Stomach (tissue), 9 donors: ENCODE data around the gene CEBPZ. TPM values are rescaled to one million over a fixed set of nuclear protein-coding genes. Genes with fewer than 3 reads are reported as not detected.
A peak's percentile ranks its signal among the peaks of the same experiment; 100 is the strongest.

Experiments
- DNase-seq, 2 donors: peaks; one replicate each; pipeline versions ENCODE4 v3.0.0 to v3.0.0-alpha.2; 2013 to 2019
- H3K27ac ChIP-seq, 5 donors: fragments of 200-600 bp in 4 of 5; sonication (generic) in 4 of 5; one replicate each; pipeline ENCODE4 v1.5.1; 2013 to 2019; ENCODE audit warnings: mild to moderate bottlenecking in 1 of 5, moderate library complexity in 1 of 5
- H3K27me3 ChIP-seq, 3 donors: fragments of 200-600 bp; sonication (generic); one replicate each; pipeline ENCODE4 v1.5.1; 2017 to 2019; ENCODE audit warnings: mixed run types in 1 of 3
- H3K36me3 ChIP-seq, 4 donors: fragments of 200-600 bp; sonication (generic); 1 replicate in 3 of 4; 2 replicates in 1 of 4; pipeline ENCODE4 v1.5.1; 2016 to 2019
- H3K4me1 ChIP-seq, 4 donors: fragments of 200-600 bp; sonication (generic); one replicate each; pipeline ENCODE4 v1.5.1; 2016 to 2019
- H3K4me3 ChIP-seq, 4 donors: fragments of 200-600 bp; sonication (generic) in 3 of 4; one replicate each; pipeline ENCODE4 v1.5.1; 2016 to 2019; ENCODE audit warnings: mild to moderate bottlenecking in 1 of 4
- H3K9me3 ChIP-seq, 4 donors: fragments of 200-600 bp; sonication (generic); one replicate each; pipeline ENCODE4 v1.5.1; 2016 to 2019
- EP300 ChIP-seq: sonication (generic); formaldehyde crosslinking; IDR thresholded peaks from one replicate; pipeline ENCODE4 v1.6.1; 2017; ENCODE audit warnings: antibody characterized with exemption
- POLR2A ChIP-seq, 4 donors: fragments of 450-650 bp; IDR thresholded peaks; one replicate each; pipeline ENCODE4 v1.6.1; 2016; ENCODE audit warnings: antibody characterized with exemption in 4 of 4, control low read depth in 2 of 4, mild to moderate bottlenecking in 1 of 4, moderate library complexity in 1 of 4
- POLR2AphosphoS5 ChIP-seq, 3 donors: sonication (generic); formaldehyde crosslinking; IDR thresholded peaks; one replicate each; pipeline ENCODE4 v1.6.1; 2016; ENCODE audit warnings: antibody characterized with exemption in 3 of 3
- WGBS, 5 donors: extraction: QIAGEN DNeasy Blood & Tissue Kit in 3 of 5; methylation state at CpG; one replicate each; pipeline versions ENCODE4 v1.1.5 to v1.1.7; 2013 to 2018; 5-methylcytosine and 5-hydroxymethylcytosine counted together
- intact Hi-C: fragments of 100-400 bp; cut with DNase I; formaldehyde crosslinking; loops from one replicate; pipeline ENCODE4 v1.15.1; 2023; ENCODE audit warnings: low total_unique reads
- polyA plus RNA-seq, 3 donors: library from polyadenylated mRNA; stranded (reverse); fragments of 200-250 nt; gene quantifications; one replicate each; pipeline ENCODE4 v1.2.3, GENCODE V29; 2013
- total RNA-seq, 5 donors: library from RNA; depleted of rRNA; stranded (reverse); fragments of >200 nt; gene quantifications; one replicate each; pipeline versions ENCODE4 v1.1.0 to v1.2.3, GENCODE V29; 2014 to 2016
- TF ChIP-seq, protein P1 (sequence below), 7 experiments: fragments of 450-650 bp in 4 of 7; fragments of 200-600 bp in 3 of 7; sonication (generic) in 3 of 7; IDR thresholded peaks; one replicate each; pipeline ENCODE4 v1.5.1; 2016 to 2019; ENCODE audit warnings: antibody characterized with exemption in 7 of 7, control low read depth in 2 of 7, mild to moderate bottlenecking in 1 of 7
- donor health status: healthy with polysubstance abuse.
- donor health status: Bipolar disorder and iron deficiency.
- donor health status: healthy.

The CEBPZ gene
- total and polyA plus RNA-seq, 8 donors: 18.7 to 59.4 (median 48.2) TPM

DNA sequence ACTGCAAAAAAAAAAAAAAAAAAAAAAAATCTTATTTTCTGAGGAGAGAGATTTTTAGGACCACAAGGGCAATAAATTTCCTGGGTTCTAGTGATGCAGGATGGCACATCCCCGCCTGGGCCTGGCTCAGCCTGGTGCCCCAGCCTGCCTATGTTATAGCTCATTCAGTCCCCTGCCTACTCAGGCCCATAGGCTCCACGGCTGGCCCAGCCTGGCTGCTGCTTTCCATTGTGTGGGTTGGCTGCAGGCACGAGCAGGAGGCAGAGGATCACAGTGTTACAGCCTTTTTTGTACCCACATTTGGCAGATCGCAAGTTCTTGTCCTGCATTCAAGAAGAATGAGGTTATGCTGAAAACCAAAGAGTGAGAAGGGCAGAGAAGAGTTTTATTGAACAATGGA, 40.1 kb downstream of the CEBPZ start:
- Histone ChIP-seq H3K27ac (no peak overlapping the region), H3K36me3 (no peaks in the 10 kb centered on the region), H3K4me3 (no peak overlapping the region), H3K9me3 (no peaks in the 10 kb centered on the region), H3K27me3 (no peaks in the 10 kb centered on the region), H3K4me1 (peaks cover 0 to 6% (median 0%) of the 10 kb centered on the region in 4 donors)
- no peak for DNase-seq
- 72 to 83% (median 81%) methylated on average over 4 of the region's 4 CpGs for WGBS, 5 donors
- intact Hi-C loops: no loop called here
- TF ChIP-seq, protein P1, sequence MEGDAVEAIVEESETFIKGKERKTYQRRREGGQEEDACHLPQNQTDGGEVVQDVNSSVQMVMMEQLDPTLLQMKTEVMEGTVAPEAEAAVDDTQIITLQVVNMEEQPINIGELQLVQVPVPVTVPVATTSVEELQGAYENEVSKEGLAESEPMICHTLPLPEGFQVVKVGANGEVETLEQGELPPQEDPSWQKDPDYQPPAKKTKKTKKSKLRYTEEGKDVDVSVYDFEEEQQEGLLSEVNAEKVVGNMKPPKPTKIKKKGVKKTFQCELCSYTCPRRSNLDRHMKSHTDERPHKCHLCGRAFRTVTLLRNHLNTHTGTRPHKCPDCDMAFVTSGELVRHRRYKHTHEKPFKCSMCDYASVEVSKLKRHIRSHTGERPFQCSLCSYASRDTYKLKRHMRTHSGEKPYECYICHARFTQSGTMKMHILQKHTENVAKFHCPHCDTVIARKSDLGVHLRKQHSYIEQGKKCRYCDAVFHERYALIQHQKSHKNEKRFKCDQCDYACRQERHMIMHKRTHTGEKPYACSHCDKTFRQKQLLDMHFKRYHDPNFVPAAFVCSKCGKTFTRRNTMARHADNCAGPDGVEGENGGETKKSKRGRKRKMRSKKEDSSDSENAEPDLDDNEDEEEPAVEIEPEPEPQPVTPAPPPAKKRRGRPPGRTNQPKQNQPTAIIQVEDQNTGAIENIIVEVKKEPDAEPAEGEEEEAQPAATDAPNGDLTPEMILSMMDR (IDR thresholded peaks at IDR 0.05): no peak
- TF ChIP-seq EP300 (no peak), POLR2AphosphoS5 (IDR thresholded peaks at IDR 0.05) (no peak), POLR2A (IDR thresholded peaks at IDR 0.05) (no peak)

DNA sequence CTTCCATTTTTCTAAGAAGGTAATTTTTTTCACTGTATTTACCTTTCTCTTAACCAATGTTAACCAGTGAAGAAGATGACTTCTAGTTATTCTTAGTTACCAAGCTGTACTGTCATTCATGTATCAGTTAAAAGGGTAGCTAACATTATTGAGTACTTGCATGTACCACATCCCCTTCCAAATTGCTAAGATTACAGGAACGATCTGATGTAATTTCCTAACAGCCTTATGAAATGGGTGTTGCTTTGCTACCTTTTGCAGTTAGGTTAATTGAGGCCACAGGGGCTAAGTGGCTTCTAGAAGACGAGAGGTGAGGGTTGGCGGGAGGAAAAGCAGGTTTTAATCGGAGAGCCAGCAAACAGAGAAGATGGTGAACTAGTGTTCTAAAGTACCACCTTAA, 41.1 kb downstream of the CEBPZ start:
- Histone ChIP-seq H3K4me1 (no peaks in the 10 kb centered on the region), H3K4me3 (no peak overlapping the region), H3K36me3 (no peaks in the 10 kb centered on the region), H3K27ac (peak overlapping the region in 1 of 5 donors; percentile 43), H3K9me3 (no peaks in the 10 kb centered on the region), H3K27me3 (no peaks in the 10 kb centered on the region)
- WGBS, 5 donors: 81 to 89% (median 85%) methylated on average over 4 of the region's 4 CpGs
- DNase-seq: no peak
- TF ChIP-seq POLR2AphosphoS5 (IDR thresholded peaks at IDR 0.05): no peak
- no peak for TF ChIP-seq EP300
- no peak for TF ChIP-seq POLR2A (IDR thresholded peaks at IDR 0.05)
- TF ChIP-seq, protein P1 (IDR thresholded peaks at IDR 0.05): no peak
- intact Hi-C loops: no loop called here

DNA sequence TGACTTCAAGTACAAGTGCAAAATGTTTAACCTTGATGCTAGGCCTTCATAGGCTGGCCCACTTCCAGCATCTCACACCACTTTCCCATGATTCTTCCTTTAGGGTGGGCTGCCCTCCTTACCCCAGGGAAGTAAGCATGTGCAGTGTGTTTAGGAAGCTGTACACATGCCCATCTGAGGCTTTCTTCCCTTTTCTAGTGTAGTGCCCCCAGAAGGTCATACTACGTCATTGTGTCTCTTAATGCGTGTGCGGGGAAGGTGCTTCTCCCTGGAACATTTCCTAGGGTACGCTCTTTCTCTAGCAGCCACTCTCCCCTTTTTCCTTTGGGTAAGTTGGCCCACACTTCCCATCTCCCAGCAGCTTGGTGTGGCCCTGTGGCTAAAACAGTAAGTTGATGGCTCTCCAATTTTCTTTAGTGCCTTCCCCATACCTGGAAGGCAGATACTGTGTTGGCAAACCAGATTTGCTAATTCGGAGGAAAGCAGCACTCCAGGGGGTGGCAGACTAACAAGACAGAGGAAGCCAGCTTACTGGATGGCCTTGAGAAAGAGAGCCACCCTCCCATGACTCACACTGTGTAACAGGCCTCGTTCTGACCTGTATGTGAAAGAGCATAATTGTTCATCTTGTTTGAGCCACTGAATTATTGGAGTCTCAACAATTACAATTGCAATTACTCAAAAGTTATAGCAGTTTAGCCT, 41.8 kb downstream of the CEBPZ start:
- no peak overlapping the region for H3K4me3 ChIP-seq
- no peaks in the 10 kb centered on the region for H3K9me3 ChIP-seq
- H3K36me3 ChIP-seq: no peaks in the 10 kb centered on the region
- H3K27ac ChIP-seq: peak overlapping the region in 2 of 5 donors; percentile 38 to 43
- DNase-seq: peak in 1 of 2 donors; percentile 64
- 69 to 82% (median 76%) methylated on average over 5 to 6 of the region's 6 CpGs for WGBS, 5 donors
- no peaks in the 10 kb centered on the region for H3K27me3 ChIP-seq
- H3K4me1 ChIP-seq: no peaks in the 10 kb centered on the region
- TF ChIP-seq, protein P1 (IDR thresholded peaks at IDR 0.05): no peak
- TF ChIP-seq POLR2A (IDR thresholded peaks at IDR 0.05) (no peak), EP300 (no peak), POLR2AphosphoS5 (IDR thresholded peaks at IDR 0.05) (no peak)
- intact Hi-C loops: no loop called here

DNA sequence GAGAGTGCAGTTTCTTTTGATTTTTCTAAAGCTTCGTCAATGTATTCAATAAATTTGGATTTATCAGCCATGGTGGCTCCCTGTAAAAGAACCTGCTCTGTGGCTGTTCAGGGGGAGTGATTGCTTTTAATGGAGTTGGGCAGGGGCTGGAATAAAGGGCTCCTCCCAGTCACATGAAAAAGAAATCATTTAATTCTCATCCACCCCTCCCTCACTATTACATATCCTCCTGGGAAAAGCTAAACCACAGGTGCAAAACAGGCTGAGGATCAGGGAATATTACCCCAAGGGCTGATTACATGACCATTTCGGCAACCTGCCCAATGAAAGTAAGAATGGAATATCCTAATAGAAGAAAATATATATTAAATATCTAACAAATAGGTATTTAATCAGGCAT, 42.8 kb downstream of the CEBPZ start, which contains the start of gene SULT6B1:
TSS of gene SULT6B1 (minus strand) at position 101 of the 400 bp plus-strand sequence. CDS start at position 71, 30 bp downstream.
- Histone ChIP-seq H3K4me3 (no peak within 1 kb of the TSS), H3K4me1 (no peaks in the 10 kb centered on the region), H3K9me3 (no peaks in the 10 kb centered on the region), H3K36me3 (no peaks in the 10 kb centered on the region), H3K27ac (peak within 1 kb of the TSS in 2 of 5 donors; percentile 38 to 43), H3K27me3 (no peaks in the 10 kb centered on the region)
- TF ChIP-seq EP300 (no peak), POLR2A (IDR thresholded peaks at IDR 0.05) (no peak), POLR2AphosphoS5 (IDR thresholded peaks at IDR 0.05) (no peak)
- TF ChIP-seq, protein P1 (IDR thresholded peaks at IDR 0.05): no peak
- intact Hi-C loops: no loop called here
- no peak for DNase-seq
- WGBS, 5 donors: 91 to 96% (median 96%) methylated on average over 2 of the region's 2 CpGs
